Neural cell (in vitro differentiated cells): ENCODE results near the gene USP34.

Source experiments
- CTCF ChIP-seq: fragments of 450-650 bp; IDR thresholded peaks from 2 replicates; pipeline ENCODE4 v1.5.1; 2014; ENCODE audit warnings: antibody characterized with exemption, mild to moderate bottlenecking, moderate library complexity; ENCODE audit not compliant: poor library complexity, severe bottlenecking
- EP300 ChIP-seq: fragments of 450-650 bp; conservative IDR thresholded peaks from 2 replicates; pipeline ENCODE4 v1.6.1; 2014; ENCODE audit warnings: antibody characterized with exemption, mild to moderate bottlenecking, moderate library complexity; ENCODE audit not compliant: poor library complexity, severe bottlenecking
- SMC3 ChIP-seq: fragments of 450-650 bp; conservative IDR thresholded peaks from 2 replicates; pipeline ENCODE4 v1.6.1; 2014; ENCODE audit warnings: antibody characterized with exemption, mild to moderate bottlenecking, moderate library complexity; ENCODE audit not compliant: poor library complexity

- TF ChIP-seq CTCF, result no peak
- no peak for TF ChIP-seq EP300
- TF ChIP-seq SMC3, result no peak
Observed at GRCh38 chr2:61138859-61139258, 332.0 kb downstream of the USP34 start.
